KMS-11 (cell line): ENCODE results near the gene ANXA8.

Experiments used
- H2AFZ ChIP-seq: fragments of 200-600 bp; sonication (generic); 2 replicates; pipeline ENCODE4 v1.6.1; 2016; ENCODE audit warnings: antibody characterized with exemption, mixed run types, low read depth
- H3K27ac ChIP-seq: fragments of 200-600 bp; sonication (generic); 2 replicates; pipeline ENCODE4 v1.6.1; 2016; ENCODE audit warnings: mild to moderate bottlenecking, mixed run types
- H3K27me3 ChIP-seq: fragments of 200-600 bp; sonication (generic); 2 replicates; pipeline ENCODE4 v1.6.1; 2017; ENCODE audit warnings: mild to moderate bottlenecking, low read depth, mixed run types, moderate library complexity; ENCODE audit not compliant: insufficient read depth
- H3K36me3 ChIP-seq: fragments of 200-600 bp; sonication (generic); 2 replicates; pipeline ENCODE4 v1.6.1; 2017; ENCODE audit warnings: mild to moderate bottlenecking, mixed run types; ENCODE audit not compliant: insufficient read depth
- H3K4me1 ChIP-seq: fragments of 200-600 bp; sonication (generic); 2 replicates; pipeline ENCODE4 v1.6.1; 2016; ENCODE audit warnings: mild to moderate bottlenecking, low read depth, mixed run types; ENCODE audit not compliant: poor library complexity, severe bottlenecking
- H3K4me2 ChIP-seq: fragments of 200-600 bp; sonication (generic); 2 replicates; pipeline ENCODE4 v1.7.0; 2016; ENCODE audit warnings: mild to moderate bottlenecking, mixed run types
- H3K4me3 ChIP-seq: fragments of 200-600 bp; sonication (generic); IDR thresholded peaks from 2 replicates; pipeline ENCODE4 v1.6.1; 2017; ENCODE audit warnings: low read depth, low read length, mixed read lengths; ENCODE audit not compliant: insufficient read depth
- H3K79me2 ChIP-seq: fragments of 200-600 bp; sonication (generic); 2 replicates; pipeline ENCODE4 v1.6.1; 2016; ENCODE audit warnings: low read depth, mixed run types; ENCODE audit not compliant: insufficient read depth
- H3K9ac ChIP-seq: fragments of 200-600 bp; sonication (generic); 2 replicates; pipeline ENCODE4 v1.6.1; 2016; ENCODE audit warnings: mild to moderate bottlenecking, mixed run types
- H4K20me1 ChIP-seq: fragments of 200-600 bp; sonication (generic); 2 replicates; pipeline ENCODE4 v1.6.1; 2016; ENCODE audit warnings: mild to moderate bottlenecking, mixed run types; ENCODE audit not compliant: insufficient read depth
- TF ChIP-seq, protein P1 (sequence below): fragments of 200-600 bp; sonication (generic); conservative IDR thresholded peaks from 2 replicates; pipeline ENCODE4 v1.6.1; 2017; ENCODE audit warnings: low read depth, mild to moderate bottlenecking, antibody characterized with exemption, low read length, moderate library complexity, mixed read lengths

Gene ANXA8

DNA sequence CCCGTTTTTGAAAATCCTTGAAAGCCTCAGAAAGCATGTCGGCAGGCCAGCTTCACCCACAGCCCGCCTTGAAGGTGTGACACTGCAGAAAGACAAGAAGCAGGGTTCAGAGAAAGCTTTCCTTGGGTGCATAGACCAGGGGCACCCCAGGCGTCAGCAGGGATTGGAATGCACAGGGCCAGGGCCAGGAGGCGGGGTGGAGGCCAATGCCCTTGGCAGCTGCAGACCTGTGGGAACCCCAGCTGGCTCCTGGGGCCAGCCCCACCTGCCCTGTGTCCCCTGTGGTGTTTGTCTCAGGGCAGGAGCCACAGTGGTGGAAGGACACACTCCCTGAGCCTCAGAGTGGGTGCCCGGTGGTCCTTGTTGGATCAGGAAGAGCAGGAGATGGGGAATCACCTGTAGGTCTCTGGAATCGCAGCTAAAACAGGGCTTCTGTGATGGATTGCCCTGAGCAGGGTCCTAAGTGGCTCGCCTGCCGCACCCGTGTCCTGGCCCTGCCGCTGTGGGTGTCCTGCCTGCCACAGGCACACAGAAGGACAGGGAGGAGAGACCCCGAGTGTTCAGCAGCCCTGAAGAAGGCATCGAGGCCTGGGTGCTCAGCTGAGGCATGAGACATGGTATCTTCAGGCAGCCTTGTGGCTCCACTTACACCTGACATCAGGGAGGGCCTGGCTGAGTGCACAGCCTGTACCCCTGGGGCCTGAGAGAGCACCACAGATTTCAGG, 32.5 kb downstream of the ANXA8 start:
- Histone ChIP-seq H3K27ac (no peak overlapping the region), H3K36me3 (no peaks in the 10 kb centered on the region), H2AFZ (no peak overlapping the region), H3K79me2 (no peaks in the 10 kb centered on the region), H3K4me1 (no peaks in the 10 kb centered on the region), H3K4me2 (no peak overlapping the region), H3K4me3 (no peak overlapping the region), H3K27me3 (no peaks in the 10 kb centered on the region), H3K9ac (no peak overlapping the region), H4K20me1 (no peaks in the 10 kb centered on the region)
- TF ChIP-seq, protein P1, sequence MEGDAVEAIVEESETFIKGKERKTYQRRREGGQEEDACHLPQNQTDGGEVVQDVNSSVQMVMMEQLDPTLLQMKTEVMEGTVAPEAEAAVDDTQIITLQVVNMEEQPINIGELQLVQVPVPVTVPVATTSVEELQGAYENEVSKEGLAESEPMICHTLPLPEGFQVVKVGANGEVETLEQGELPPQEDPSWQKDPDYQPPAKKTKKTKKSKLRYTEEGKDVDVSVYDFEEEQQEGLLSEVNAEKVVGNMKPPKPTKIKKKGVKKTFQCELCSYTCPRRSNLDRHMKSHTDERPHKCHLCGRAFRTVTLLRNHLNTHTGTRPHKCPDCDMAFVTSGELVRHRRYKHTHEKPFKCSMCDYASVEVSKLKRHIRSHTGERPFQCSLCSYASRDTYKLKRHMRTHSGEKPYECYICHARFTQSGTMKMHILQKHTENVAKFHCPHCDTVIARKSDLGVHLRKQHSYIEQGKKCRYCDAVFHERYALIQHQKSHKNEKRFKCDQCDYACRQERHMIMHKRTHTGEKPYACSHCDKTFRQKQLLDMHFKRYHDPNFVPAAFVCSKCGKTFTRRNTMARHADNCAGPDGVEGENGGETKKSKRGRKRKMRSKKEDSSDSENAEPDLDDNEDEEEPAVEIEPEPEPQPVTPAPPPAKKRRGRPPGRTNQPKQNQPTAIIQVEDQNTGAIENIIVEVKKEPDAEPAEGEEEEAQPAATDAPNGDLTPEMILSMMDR, result no peak

DNA sequence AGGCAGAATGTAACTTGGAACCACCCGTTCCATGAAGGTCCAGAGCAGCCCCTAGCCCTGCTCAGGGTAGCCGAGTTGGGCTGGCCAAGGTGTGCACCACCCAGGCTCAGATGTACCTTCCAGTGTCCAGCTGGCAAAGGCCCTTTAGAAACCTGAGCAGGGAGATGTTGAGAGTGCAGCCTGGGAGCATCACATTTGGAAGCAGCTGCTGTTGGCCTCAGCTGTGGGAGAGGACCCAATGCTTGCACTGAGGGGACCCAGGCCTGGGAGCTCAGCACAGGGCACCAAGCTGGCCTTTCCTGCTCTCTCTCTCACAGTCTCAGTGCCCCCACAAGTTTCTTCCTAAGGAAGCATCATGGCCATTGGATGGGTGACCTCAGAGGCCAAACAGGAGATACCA, 33.5 kb downstream of the ANXA8 start:
- Histone ChIP-seq H3K79me2 (no peaks in the 10 kb centered on the region), H3K36me3 (no peaks in the 10 kb centered on the region), H4K20me1 (no peaks in the 10 kb centered on the region), H3K27me3 (no peaks in the 10 kb centered on the region), H3K9ac (no peak overlapping the region), H2AFZ (no peak overlapping the region), H3K4me2 (no peak overlapping the region), H3K4me3 (no peak overlapping the region), H3K27ac (no peak overlapping the region), H3K4me1 (no peaks in the 10 kb centered on the region)
- TF ChIP-seq, protein P1, result no peak

DNA sequence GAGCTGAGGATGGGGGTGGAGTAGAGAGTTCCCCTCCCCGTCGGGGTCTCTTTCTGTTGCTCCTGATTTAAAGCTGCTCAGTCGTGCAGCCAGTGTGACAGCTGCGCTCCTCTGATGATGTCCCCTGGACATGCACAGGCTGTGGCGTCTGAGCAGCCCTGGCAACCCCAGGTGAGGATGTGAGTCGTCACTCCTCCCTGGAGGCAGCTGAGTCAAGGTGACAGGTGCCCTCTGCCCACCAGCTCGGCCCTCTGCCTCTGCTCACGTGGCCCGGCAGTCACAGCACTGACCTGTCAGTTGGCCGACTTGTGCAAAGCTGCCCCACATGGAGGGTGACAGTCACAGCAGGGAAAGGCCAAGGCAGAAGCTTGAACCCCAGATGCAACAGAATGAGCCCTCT, 33.9 kb downstream of the ANXA8 start:
- TF ChIP-seq, protein P1, result no peak
- no peaks in the 10 kb centered on the region for H3K36me3 ChIP-seq
- no peak overlapping the region for H3K9ac ChIP-seq
- H2AFZ ChIP-seq, result no peak overlapping the region
- H3K27ac ChIP-seq, result no peak overlapping the region
- H4K20me1 ChIP-seq, result no peaks in the 10 kb centered on the region
- no peaks in the 10 kb centered on the region for H3K27me3 ChIP-seq
- no peak overlapping the region for H3K4me2 ChIP-seq
- no peaks in the 10 kb centered on the region for H3K79me2 ChIP-seq
- no peak overlapping the region for H3K4me3 ChIP-seq
- H3K4me1 ChIP-seq, result no peaks in the 10 kb centered on the region

DNA sequence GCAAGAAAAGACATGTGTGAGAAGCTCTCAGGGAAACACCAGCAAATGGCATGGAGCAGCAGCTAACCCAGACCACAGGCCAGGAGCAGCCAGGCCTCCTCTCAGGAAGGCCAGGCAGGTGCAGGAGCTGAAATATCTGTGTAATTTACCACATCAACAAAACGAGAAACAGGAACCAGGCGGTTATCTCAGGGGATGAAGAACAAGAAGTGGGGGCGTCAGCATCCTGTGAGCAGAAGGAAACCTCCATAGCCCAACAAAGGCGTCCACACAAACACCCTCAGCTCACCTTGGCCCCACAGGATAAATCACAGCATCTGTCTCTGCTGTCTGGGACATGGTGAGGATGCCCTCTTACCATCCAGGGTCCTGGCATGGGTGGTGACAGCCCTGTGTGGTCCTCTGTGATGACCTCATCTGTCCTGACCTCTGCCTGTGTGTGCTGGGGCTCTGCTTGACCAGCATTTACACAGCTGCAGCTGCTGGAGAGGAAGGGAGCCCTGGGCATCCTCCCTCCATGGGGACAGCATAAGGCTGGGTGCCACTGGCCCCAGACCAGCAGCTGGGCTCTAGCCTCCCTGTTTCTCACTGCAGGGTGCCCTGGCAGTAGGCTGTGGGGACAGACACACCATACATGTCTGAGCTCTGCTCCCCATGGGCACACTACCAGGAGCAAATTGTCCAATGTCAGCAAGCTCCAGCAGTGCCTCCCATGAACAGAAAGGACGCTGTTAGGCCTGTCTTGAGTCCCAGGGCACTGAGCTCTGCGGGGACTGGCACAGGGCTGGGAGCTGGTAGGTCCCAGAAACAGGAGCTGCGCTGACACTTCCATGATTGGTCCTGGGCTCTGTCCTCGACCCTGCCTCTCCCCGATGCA, 34.6 kb downstream of the ANXA8 start:
- H3K36me3 ChIP-seq, result no peaks in the 10 kb centered on the region
- H3K79me2 ChIP-seq, result no peaks in the 10 kb centered on the region
- no peak overlapping the region for H3K9ac ChIP-seq
- H2AFZ ChIP-seq, result no peak overlapping the region
- no peaks in the 10 kb centered on the region for H4K20me1 ChIP-seq
- H3K4me2 ChIP-seq, result no peak overlapping the region
- TF ChIP-seq, protein P1, result no peak
- no peak overlapping the region for H3K27ac ChIP-seq
- no peak overlapping the region for H3K4me3 ChIP-seq
- H3K27me3 ChIP-seq, result no peaks in the 10 kb centered on the region
- H3K4me1 ChIP-seq, result no peaks in the 10 kb centered on the region
